GM19099 (cell line): ENCODE measurements around the gene KLHL5.

Source experiments
- POLR2A ChIP-seq: IDR thresholded peaks from 3 replicates; pipeline ENCODE4 v1.6.1; 2011; ENCODE audit warnings: low read depth; ENCODE audit not compliant: insufficient read length; ENCODE audit errors: extremely low read depth

Gene KLHL5

GRCh38 chr4:39120418-39120817 is 58.4 kb downstream of the KLHL5 start:
- TF ChIP-seq POLR2A: no peak

GRCh38 chr4:39124885-39125599 is 63.0 kb downstream of the KLHL5 start:
- no peak for TF ChIP-seq POLR2A

- TF ChIP-seq POLR2A: no peak
Measured at GRCh38 chr4:39125600-39125985, 63.6 kb downstream of the KLHL5 start.

GRCh38 chr4:39126256-39127095 is 64.4 kb downstream of the KLHL5 start:
- no peak for TF ChIP-seq POLR2A

GRCh38 chr4:39133623-39134022 is 71.6 kb downstream of the KLHL5 start:
- TF ChIP-seq POLR2A: no peak

GRCh38 chr4:39134683-39135306 is 72.8 kb downstream of the KLHL5 start:
- no peak for TF ChIP-seq POLR2A

- no peak for TF ChIP-seq POLR2A
Measured at GRCh38 chr4:39146211-39146610, 84.2 kb downstream of the KLHL5 start.

- TF ChIP-seq POLR2A: no peak
Measured at GRCh38 chr4:39154009-39154408, 92.0 kb downstream of the KLHL5 start.

- no peak for TF ChIP-seq POLR2A
Measured at GRCh38 chr4:39157520-39157919, 95.5 kb downstream of the KLHL5 start.

- no peak for TF ChIP-seq POLR2A
Measured at GRCh38 chr4:39166177-39166576, 104.1 kb downstream of the KLHL5 start.

GRCh38 chr4:39166669-39167068 is 104.6 kb downstream of the KLHL5 start:
- no peak for TF ChIP-seq POLR2A

- no peak for TF ChIP-seq POLR2A
Measured at GRCh38 chr4:39169426-39169825, 107.4 kb downstream of the KLHL5 start.

GRCh38 chr4:39170301-39170700 is 108.3 kb downstream of the KLHL5 start:
- no peak for TF ChIP-seq POLR2A
